IPS DF 19.7 (cell line): Measurements from ENCODE around the gene ARAF.
"Not testable (repeated sequence)": the region's sequence is repeated elsewhere in the genome, so short reads cannot be mapped to it uniquely, and the experiment has no call there.

ENCODE experiments used
- DNase-seq: peaks from one replicate; pipeline ENCODE4 v3.0.0-alpha.2; 2013; ENCODE audit warnings: low read depth, low spot score

Gene ARAF

GRCh38 chrX:47560934-47561658 lies at the start of gene ARAF:
TSS of gene ARAF (plus strand) at chrX:47561205. CDS start at chrX:47562968, 1,763 bp downstream.
- DNase-seq: peak; percentile 91

- DNase-seq: not testable (repeated sequence)
These were observed 48.6 kb upstream of the ARAF start for GRCh38 chrX:47512383-47512782.

- not testable (repeated sequence) for DNase-seq
These were observed 47.7 kb upstream of the ARAF start for GRCh38 chrX:47513034-47513965.

GRCh38 chrX:47514533-47515235 lies 46.3 kb upstream of the ARAF start:
- no peak for DNase-seq

GRCh38 chrX:47515941-47516665 lies 44.9 kb upstream of the ARAF start:
- no peak for DNase-seq

GRCh38 chrX:47518144-47518543 lies 42.9 kb upstream of the ARAF start:
- no peak for DNase-seq

GRCh38 chrX:47523297-47523696 lies 37.7 kb upstream of the ARAF start:
- DNase-seq: no peak

- DNase-seq: no peak
These were observed 37.3 kb upstream of the ARAF start for GRCh38 chrX:47523713-47524166.

GRCh38 chrX:47529548-47529947 lies 31.5 kb upstream of the ARAF start:
- no peak for DNase-seq

- no peak for DNase-seq
These were observed 31.0 kb upstream of the ARAF start for GRCh38 chrX:47530049-47530448.

- DNase-seq: no peak
These were observed 21.1 kb upstream of the ARAF start for GRCh38 chrX:47539860-47540259.

GRCh38 chrX:47540754-47541538 lies 20.1 kb upstream of the ARAF start:
- peak; percentile 81 for DNase-seq

- DNase-seq: no peak
These were observed 17.5 kb upstream of the ARAF start for GRCh38 chrX:47543496-47543895.

GRCh38 chrX:47556045-47556623 lies 4.9 kb upstream of the ARAF start:
- DNase-seq: peak; percentile 77

- DNase-seq: no peak
These were observed 2.6 kb upstream of the ARAF start for GRCh38 chrX:47558436-47558835.

GRCh38 chrX:47560179-47560933 lies 649 bp upstream of the ARAF start:
- no peak for DNase-seq

- DNase-seq: no peak
These were observed 700 bp downstream of the ARAF start for GRCh38 chrX:47561659-47562151.

GRCh38 chrX:47562615-47563243 lies 1.7 kb downstream of the ARAF start:
- DNase-seq: no peak
